Thyroid gland (tissue), 4 donors: ENCODE results near the gene NQO1. TPM values are rescaled to one million over a fixed set of nuclear protein-coding genes. Genes with fewer than 3 reads are reported as not detected.

ENCODE experiments used
- DNase-seq, 2 donors: peaks; one replicate each; pipeline ENCODE4 v3.0.0-alpha.2; 2019
- H3K27ac ChIP-seq, 3 donors: fragments of 200-600 bp; sonication (generic); 1 replicate in 2 of 3; 2 replicates in 1 of 3; pipeline ENCODE4 v1.5.1; 2016 to 2019; ENCODE audit warnings: mild to moderate bottlenecking in 1 of 3, moderate library complexity in 1 of 3
- H3K27me3 ChIP-seq: fragments of 200-600 bp; sonication (generic); one replicate; pipeline ENCODE4 v1.5.1; 2019
- H3K36me3 ChIP-seq, 2 donors: fragments of 200-600 bp; sonication (generic); one replicate each; pipeline ENCODE4 v1.5.1; 2016 to 2019
- H3K4me1 ChIP-seq, 2 donors: fragments of 200-600 bp; sonication (generic); one replicate each; pipeline ENCODE4 v1.5.1; 2017 to 2019
- H3K4me3 ChIP-seq, 3 donors: fragments of 200-600 bp; sonication (generic); replicated peaks in 1 of 3; 1 replicate in 2 of 3; 2 replicates in 1 of 3; pipeline ENCODE4 v1.5.1; 2016; ENCODE audit warnings: mild to moderate bottlenecking in 1 of 3
- H3K9me3 ChIP-seq: fragments of 200-600 bp; sonication (generic); one replicate; pipeline ENCODE4 v1.5.1; 2017
- CTCF ChIP-seq, 6 experiments: fragments of 200-600 bp in 3 of 6; fragments of 450-650 bp in 3 of 6; sonication (generic) in 3 of 6; IDR thresholded peaks; one replicate each; pipeline ENCODE4 v1.5.1; 2016 to 2019; ENCODE audit warnings: antibody characterized with exemption in 6 of 6, mild to moderate bottlenecking in 2 of 6, inconsistent platforms in 1 of 6, moderate library complexity in 1 of 6
- POLR2A ChIP-seq, 2 donors: fragments of 450-650 bp; IDR thresholded peaks; one replicate each; pipeline ENCODE4 v1.6.1; 2017; ENCODE audit warnings: antibody characterized with exemption in 2 of 2, mild to moderate bottlenecking in 2 of 2, moderate library complexity in 1 of 2
- WGBS, 2 donors: methylation state at CpG; one replicate each; pipeline ENCODE4 v1.1.5; 2017; 5-methylcytosine and 5-hydroxymethylcytosine counted together
- intact Hi-C: fragments of 100-400 bp; cut with DNase I; formaldehyde crosslinking; loops from one replicate; pipeline ENCODE4 v1.15.1; 2023
- total RNA-seq, 4 donors: library from RNA; depleted of rRNA; stranded (reverse); fragments of >200 nt; gene quantifications; one replicate each; pipeline ENCODE4 v1.2.3, GENCODE V29; 2016

Gene NQO1
- total RNA-seq, 4 donors from 2014 or later: 321 to 1,811 (median 577) TPM

- 91 to 94% methylated on average over 4 of the region's 4 CpGs for WGBS, 2 donors
- Histone ChIP-seq H3K36me3 (peaks cover 39 to 51% of the 10 kb centered on the region in 2 donors), H3K9me3 (no peaks in the 10 kb centered on the region), H3K4me3 (no peak overlapping the region), H3K27ac (peak overlapping the region; percentile 58 to 81 (median 79)), H3K4me1 (peaks cover 27 to 38% of the 10 kb centered on the region in 2 donors), H3K27me3 (no peaks in the 10 kb centered on the region)
- no peak for TF ChIP-seq CTCF (IDR thresholded peaks at IDR 0.05)
- no peak for DNase-seq
- intact Hi-C loops: loop anchor here (5.0 kb wide), 1 partner anchor 45 kb away; no protein-coding TSS in a partner anchor
Observed at GRCh38 chr16:69712277-69712676, 14.1 kb downstream of the NQO1 start.

- WGBS, 2 donors: 42 to 48% methylated on average over 12 of the region's 12 CpGs
- intact Hi-C loops: loop anchor here (5.0 kb wide), 1 partner anchor 46 kb away; no protein-coding TSS in a partner anchor
- Histone ChIP-seq H3K36me3 (peaks cover 31 to 43% of the 10 kb centered on the region in 2 donors), H3K27ac (peak overlapping the region; percentile 73 to 81 (median 79)), H3K4me3 (no peak overlapping the region), H3K9me3 (no peaks in the 10 kb centered on the region), H3K27me3 (no peaks in the 10 kb centered on the region), H3K4me1 (peaks cover 35 to 45% of the 10 kb centered on the region in 2 donors)
- DNase-seq: peak; percentile 95 to 96
- peak in 1 of 6 experiments; percentile 16 for TF ChIP-seq CTCF (IDR thresholded peaks at IDR 0.05)
- peak in 1 of 2 donors; percentile 39 for TF ChIP-seq POLR2A (IDR thresholded peaks at IDR 0.05)
Observed at GRCh38 chr16:69711115-69711740, 15.1 kb downstream of the NQO1 start.

GRCh38 chr16:69709456-69710084, 16.8 kb downstream of the NQO1 start:
- Histone ChIP-seq H3K36me3 (peaks cover 15 to 26% of the 10 kb centered on the region in 2 donors), H3K27me3 (no peaks in the 10 kb centered on the region), H3K4me1 (peaks cover 35 to 46% of the 10 kb centered on the region in 2 donors), H3K9me3 (no peaks in the 10 kb centered on the region), H3K4me3 (no peak overlapping the region), H3K27ac (peak overlapping the region; percentile 73 to 81 (median 79))
- TF ChIP-seq CTCF (IDR thresholded peaks at IDR 0.05) (peak; percentile 52 to 88 (median 60)), POLR2A (IDR thresholded peaks at IDR 0.05) (no peak)
- intact Hi-C loops: loop anchor here (5.0 to 10.0 kb wide), 2 partner anchors 48 to 305 kb away; no protein-coding TSS in a partner anchor
- WGBS, 2 donors: 52 to 56% methylated on average over 5 of the region's 5 CpGs
- DNase-seq: no peak

- Histone ChIP-seq H3K27me3 (no peaks in the 10 kb centered on the region), H3K9me3 (no peaks in the 10 kb centered on the region), H3K4me3 (no peak overlapping the region), H3K27ac (peak overlapping the region; percentile 69 to 84 (median 81)), H3K4me1 (peaks cover 35 to 46% of the 10 kb centered on the region in 2 donors), H3K36me3 (peaks cover 6 to 11% of the 10 kb centered on the region in 2 donors)
- peak; percentile 75 to 84 for DNase-seq
- no peak for TF ChIP-seq CTCF (IDR thresholded peaks at IDR 0.05)
- TF ChIP-seq POLR2A (IDR thresholded peaks at IDR 0.05): peak in 1 of 2 donors; percentile 1
- WGBS, 2 donors: 74 to 77% methylated on average over 10 of the region's 10 CpGs
- intact Hi-C loops: loop anchor here (10.0 kb wide), 1 partner anchor 303 kb away; no protein-coding TSS in a partner anchor
Observed at GRCh38 chr16:69707920-69708683, 18.3 kb downstream of the NQO1 start.
